Measurements from ENCODE around the gene MOCS1. TPM values are rescaled to one million over a fixed set of nuclear protein-coding genes. Genes with fewer than 3 reads are reported as not detected.

MOCS1 gene
- total and polyA plus RNA-seq, 2 experiments from 2014 or later, result 12.4 to 18.9 TPM

DNA sequence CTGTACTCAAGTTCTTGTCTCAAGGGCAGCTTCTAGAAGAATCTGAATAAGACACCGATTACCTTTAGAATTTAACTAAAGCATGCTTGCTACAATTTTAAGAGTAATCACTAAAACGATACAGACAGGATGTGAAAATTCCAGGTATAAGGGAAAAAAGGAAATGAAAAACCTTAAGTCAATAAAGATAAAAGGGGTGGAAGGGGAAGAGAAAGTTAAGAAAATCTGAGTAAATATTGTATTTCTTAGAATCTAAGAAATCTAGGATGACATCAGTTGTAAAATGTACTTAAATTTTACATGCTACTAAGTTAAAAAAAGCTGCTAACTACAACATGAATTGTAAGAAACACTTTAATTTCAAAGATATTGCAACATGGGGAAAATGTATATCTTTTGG lies 30.3 kb upstream of the MOCS1 start:
- Histone ChIP-seq H3K36me3 (no peaks in the 10 kb centered on the region), H3K4me1 (ENCODE audit: low read depth) (no peaks in the 10 kb centered on the region), H3K27me3 (no peaks in the 10 kb centered on the region), H3K9me3 (ENCODE audit: low read depth) (no peaks in the 10 kb centered on the region), H3K4me3 (no peak overlapping the region), H3K27ac (no peak overlapping the region)
- no peak for DNase-seq (ENCODE audit: low read depth in 1 of 2, low spot score in 1 of 2)
- TF ChIP-seq, protein P1, sequence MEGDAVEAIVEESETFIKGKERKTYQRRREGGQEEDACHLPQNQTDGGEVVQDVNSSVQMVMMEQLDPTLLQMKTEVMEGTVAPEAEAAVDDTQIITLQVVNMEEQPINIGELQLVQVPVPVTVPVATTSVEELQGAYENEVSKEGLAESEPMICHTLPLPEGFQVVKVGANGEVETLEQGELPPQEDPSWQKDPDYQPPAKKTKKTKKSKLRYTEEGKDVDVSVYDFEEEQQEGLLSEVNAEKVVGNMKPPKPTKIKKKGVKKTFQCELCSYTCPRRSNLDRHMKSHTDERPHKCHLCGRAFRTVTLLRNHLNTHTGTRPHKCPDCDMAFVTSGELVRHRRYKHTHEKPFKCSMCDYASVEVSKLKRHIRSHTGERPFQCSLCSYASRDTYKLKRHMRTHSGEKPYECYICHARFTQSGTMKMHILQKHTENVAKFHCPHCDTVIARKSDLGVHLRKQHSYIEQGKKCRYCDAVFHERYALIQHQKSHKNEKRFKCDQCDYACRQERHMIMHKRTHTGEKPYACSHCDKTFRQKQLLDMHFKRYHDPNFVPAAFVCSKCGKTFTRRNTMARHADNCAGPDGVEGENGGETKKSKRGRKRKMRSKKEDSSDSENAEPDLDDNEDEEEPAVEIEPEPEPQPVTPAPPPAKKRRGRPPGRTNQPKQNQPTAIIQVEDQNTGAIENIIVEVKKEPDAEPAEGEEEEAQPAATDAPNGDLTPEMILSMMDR (IDR thresholded peaks at IDR 0.05; ENCODE audit: low read depth, low read length), result no peak

DNA sequence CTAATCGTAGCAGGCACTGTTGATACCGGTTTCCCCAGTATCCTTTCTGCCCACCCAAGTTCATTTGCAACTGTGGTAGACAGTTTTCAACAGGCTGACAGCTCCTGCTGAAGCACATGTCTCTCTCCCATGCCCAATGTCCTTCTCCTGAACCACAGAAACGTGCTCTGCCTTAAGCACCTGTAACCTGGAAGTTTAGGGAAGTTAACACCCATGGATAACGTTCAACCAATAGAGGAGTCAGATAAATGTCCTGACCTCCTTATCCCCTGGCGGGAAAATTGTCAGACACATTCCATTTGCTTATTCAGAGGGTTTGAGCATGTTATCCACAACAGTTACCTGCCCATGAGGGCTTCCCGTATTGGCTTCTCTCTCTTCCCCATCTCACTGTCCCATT lies 29.8 kb upstream of the MOCS1 start:
- H3K4me3 ChIP-seq, result no peak overlapping the region
- H3K4me1 ChIP-seq (ENCODE audit: low read depth), result no peaks in the 10 kb centered on the region
- no peak overlapping the region for H3K27ac ChIP-seq
- DNase-seq (ENCODE audit: low read depth in 1 of 2, low spot score in 1 of 2), result no peak
- no peaks in the 10 kb centered on the region for H3K27me3 ChIP-seq
- TF ChIP-seq, protein P1 (IDR thresholded peaks at IDR 0.05; ENCODE audit: low read depth, low read length), result no peak
- H3K9me3 ChIP-seq (ENCODE audit: low read depth), result no peaks in the 10 kb centered on the region
- H3K36me3 ChIP-seq, result no peaks in the 10 kb centered on the region

DNA sequence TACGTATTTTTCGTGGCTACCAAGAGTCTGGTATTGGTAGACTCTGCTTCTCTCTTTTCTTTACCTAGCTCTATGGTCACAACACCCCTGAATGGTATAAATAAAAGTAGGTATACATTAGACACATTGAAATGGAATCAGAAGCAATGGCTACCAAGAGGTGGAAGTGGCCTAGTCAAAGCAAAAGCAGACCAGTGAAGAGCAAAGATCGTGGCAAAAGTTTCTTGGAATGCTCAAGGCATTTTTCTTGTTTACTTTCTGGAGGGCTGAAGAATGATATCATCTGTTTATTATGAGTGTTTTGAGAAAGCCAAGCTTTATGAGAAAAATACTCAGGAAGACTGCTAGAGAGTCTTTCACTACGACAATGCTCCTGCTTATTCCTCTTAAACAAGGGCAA lies 28.6 kb upstream of the MOCS1 start:
- no peaks in the 10 kb centered on the region for H3K36me3 ChIP-seq

DNA sequence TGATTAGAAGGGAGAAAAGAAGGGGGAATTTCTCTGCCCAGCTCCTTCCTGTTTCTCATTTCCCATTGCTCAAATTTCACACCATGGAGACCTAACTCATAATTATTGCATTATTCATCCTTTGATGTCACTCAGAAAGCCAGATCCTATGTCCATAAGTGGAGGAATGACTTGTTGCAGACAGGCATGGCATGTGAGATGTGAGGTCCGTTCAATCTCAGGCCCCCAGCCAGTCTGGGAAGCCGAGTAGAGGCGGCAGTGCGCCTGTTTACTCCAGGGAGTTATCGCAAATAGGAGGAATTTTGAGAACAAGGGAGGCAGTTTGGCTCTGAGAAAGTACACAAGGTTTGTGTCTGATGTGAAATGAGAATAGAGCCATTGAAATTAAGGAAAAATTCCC lies 26.9 kb upstream of the MOCS1 start:
- Histone ChIP-seq H3K27ac (no peak overlapping the region), H3K4me1 (ENCODE audit: low read depth) (no peaks in the 10 kb centered on the region), H3K36me3 (no peaks in the 10 kb centered on the region), H3K27me3 (no peaks in the 10 kb centered on the region), H3K4me3 (no peak overlapping the region), H3K9me3 (ENCODE audit: low read depth) (no peaks in the 10 kb centered on the region)
- peak in 1 of 2 donors; percentile 72 for DNase-seq (ENCODE audit: low read depth in 1 of 2, low spot score in 1 of 2)
- TF ChIP-seq, protein P1 (IDR thresholded peaks at IDR 0.05; ENCODE audit: low read depth, low read length), result no peak

More for the DNA sequence above, 28.6 kb upstream of the MOCS1 start:
- Histone ChIP-seq H3K27ac (no peak overlapping the region), H3K27me3 (no peaks in the 10 kb centered on the region), H3K4me3 (no peak overlapping the region), H3K4me1 (ENCODE audit: low read depth) (no peaks in the 10 kb centered on the region), H3K9me3 (ENCODE audit: low read depth) (no peaks in the 10 kb centered on the region)
- DNase-seq (ENCODE audit: low read depth in 1 of 2, low spot score in 1 of 2), result no peak
- TF ChIP-seq, protein P1 (IDR thresholded peaks at IDR 0.05; ENCODE audit: low read depth, low read length), result no peak

DNA sequence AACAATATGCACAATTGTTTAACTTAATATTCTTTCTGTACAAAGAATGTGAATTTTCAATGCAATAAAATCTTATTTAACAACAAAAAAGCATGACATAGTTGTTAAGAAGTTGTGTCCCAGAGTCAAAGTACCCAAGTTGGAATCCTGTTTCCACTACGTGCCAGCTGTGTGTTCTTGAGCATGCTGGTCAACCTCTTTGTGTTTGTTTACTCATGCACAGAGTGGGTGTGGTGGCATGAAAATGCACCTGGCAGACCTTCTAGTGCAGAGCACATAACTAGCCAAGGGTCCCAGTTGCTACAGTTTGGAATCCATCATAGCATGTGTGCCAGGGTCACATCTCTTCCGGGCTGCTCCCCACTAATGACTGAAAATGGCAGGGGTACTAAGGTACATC lies 24.7 kb upstream of the MOCS1 start:
- Histone ChIP-seq H3K27me3 (no peaks in the 10 kb centered on the region), H3K27ac (no peak overlapping the region), H3K4me3 (no peak overlapping the region), H3K36me3 (no peaks in the 10 kb centered on the region), H3K4me1 (ENCODE audit: low read depth) (no peaks in the 10 kb centered on the region), H3K9me3 (ENCODE audit: low read depth) (no peaks in the 10 kb centered on the region)
- TF ChIP-seq, protein P1 (IDR thresholded peaks at IDR 0.05; ENCODE audit: low read depth, low read length), result no peak
- no peak for DNase-seq (ENCODE audit: low read depth in 1 of 2, low spot score in 1 of 2)

DNA sequence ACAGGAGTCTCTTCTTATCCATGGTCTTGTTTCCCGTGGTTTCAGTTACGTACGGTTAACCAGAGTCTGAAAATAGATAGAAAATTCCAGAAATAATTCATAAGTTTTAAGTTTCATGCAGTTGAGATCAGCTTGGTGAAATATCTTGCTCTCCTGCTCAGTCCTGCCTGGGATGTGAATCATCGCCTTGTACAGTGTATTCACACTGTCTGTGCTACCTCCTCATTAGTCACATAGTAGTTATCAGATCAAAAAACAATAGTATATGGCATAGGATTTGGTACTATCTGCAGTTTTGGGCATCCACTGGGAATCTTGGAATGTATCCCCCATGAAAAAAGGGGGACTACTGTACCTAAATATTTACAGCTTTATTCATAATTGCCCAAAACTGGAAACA lies 22.7 kb upstream of the MOCS1 start:
- peak in 1 of 2 donors; percentile 69 for DNase-seq (ENCODE audit: low read depth in 1 of 2, low spot score in 1 of 2)
- no peaks in the 10 kb centered on the region for H3K36me3 ChIP-seq
- TF ChIP-seq, protein P1 (IDR thresholded peaks at IDR 0.05; ENCODE audit: low read depth, low read length), result no peak

More for the DNA sequence above, 22.7 kb upstream of the MOCS1 start:
- no peak overlapping the region for H3K4me3 ChIP-seq
- H3K9me3 ChIP-seq (ENCODE audit: low read depth), result no peaks in the 10 kb centered on the region
- no peaks in the 10 kb centered on the region for H3K4me1 ChIP-seq (ENCODE audit: low read depth)
- no peaks in the 10 kb centered on the region for H3K27me3 ChIP-seq
- H3K27ac ChIP-seq, result no peak overlapping the region

All from cardiac muscle cell (in vitro differentiated cells and primary cell).